ENCODE data around the gene ZNF784.

DNA sequence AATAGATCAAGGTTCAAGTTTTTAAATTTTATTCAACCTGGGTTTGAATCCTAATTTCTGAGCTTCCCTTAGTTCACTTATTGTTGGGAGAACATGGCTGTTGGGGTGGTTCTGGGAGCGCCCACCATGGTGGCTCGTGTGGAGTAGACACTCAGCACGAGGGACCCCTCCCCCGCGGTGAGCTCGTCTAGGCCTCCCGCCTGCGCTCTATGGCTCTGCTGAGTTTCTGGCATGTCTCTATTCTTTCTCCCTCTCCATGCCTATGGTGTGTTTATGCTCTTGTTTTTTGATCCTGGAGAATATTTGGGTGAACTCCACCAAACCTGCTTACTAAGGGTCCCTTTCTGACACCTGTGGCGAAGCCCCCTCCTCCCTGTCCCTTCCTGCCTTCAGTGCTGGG lies 49.1 kb upstream of the ZNF784 start:
- TF ChIP-seq, protein P1, sequence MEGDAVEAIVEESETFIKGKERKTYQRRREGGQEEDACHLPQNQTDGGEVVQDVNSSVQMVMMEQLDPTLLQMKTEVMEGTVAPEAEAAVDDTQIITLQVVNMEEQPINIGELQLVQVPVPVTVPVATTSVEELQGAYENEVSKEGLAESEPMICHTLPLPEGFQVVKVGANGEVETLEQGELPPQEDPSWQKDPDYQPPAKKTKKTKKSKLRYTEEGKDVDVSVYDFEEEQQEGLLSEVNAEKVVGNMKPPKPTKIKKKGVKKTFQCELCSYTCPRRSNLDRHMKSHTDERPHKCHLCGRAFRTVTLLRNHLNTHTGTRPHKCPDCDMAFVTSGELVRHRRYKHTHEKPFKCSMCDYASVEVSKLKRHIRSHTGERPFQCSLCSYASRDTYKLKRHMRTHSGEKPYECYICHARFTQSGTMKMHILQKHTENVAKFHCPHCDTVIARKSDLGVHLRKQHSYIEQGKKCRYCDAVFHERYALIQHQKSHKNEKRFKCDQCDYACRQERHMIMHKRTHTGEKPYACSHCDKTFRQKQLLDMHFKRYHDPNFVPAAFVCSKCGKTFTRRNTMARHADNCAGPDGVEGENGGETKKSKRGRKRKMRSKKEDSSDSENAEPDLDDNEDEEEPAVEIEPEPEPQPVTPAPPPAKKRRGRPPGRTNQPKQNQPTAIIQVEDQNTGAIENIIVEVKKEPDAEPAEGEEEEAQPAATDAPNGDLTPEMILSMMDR (IDR thresholded peaks at IDR 0.05), result no peak
- TF ChIP-seq POLR2A (IDR thresholded peaks at IDR 0.05), result no peak
